Activated T-cell treated with anti-CD3 and anti-CD28 coated beads for 24 hours (primary cell): Measurements from ENCODE around the gene BCAS2.

Source experiments
- DNase-seq: peaks from one replicate; pipeline ENCODE4 v3.0.0-alpha.2; 2020; ENCODE audit warnings: low read depth

The BCAS2 gene

DNA sequence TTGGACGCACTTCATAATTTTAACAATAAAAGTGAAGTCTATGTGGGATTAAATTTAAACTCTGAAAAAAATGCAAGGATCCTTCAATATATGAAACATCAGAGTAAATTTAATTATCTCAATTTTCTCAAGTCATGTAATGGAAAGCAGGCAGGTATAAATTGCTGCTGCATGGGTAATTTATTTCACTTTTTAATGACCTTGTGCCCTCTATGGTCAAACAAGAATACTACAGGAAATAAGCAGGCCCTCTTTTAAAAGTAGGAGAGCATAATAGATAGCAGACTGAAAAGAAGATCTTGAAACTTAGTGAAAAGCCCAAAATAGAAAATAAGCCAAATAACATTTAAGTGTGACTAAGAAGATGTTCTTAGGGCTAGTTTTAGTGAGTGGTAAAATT lies 22.9 kb downstream of the BCAS2 start:
- DNase-seq, result no peak

DNA sequence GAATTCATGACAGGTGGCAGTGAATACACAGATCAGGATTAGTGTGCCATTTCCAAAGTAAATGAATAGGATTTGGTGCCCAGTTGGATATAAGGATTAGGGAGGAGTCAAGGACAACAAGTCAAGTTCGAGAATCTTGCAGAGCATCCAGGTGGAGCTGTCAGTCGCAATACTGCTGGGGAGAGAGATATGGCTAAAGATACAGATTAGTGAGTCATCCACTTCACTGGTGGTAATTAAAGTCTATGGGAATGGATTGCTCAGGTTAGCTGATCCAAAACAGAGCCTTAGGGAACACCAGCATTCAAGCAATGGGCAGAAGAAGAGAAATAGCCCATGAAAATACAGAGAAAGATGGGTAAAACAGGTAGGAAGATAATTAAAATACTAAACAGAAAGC lies 26.8 kb downstream of the BCAS2 start:
- no peak for DNase-seq

DNA sequence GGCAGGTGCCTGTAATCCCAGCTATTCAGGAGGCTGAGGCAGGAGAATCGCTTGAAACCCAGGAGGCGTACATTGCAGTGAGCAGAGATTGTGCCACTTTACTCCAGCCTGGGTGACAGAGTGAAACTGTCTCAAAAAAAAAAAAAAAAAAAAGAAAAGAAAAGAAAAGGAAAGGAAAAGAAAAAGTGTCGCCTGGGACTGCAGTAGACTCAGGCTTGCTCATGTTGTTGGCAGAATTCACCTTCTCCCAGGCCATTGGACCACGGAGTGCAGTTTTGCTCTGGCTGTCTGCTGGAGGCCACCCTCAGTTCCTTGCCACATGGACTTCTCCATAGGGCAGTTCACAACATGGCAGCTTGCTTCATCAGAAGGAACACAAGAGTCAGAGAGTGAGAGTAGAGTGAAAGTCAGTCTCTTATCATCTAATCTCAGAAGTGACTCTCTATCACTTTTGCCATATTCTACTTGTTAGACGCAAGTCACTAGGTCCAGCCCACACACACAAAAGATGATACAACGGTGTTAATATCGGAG lies 29.2 kb downstream of the BCAS2 start:
- no peak for DNase-seq

DNA sequence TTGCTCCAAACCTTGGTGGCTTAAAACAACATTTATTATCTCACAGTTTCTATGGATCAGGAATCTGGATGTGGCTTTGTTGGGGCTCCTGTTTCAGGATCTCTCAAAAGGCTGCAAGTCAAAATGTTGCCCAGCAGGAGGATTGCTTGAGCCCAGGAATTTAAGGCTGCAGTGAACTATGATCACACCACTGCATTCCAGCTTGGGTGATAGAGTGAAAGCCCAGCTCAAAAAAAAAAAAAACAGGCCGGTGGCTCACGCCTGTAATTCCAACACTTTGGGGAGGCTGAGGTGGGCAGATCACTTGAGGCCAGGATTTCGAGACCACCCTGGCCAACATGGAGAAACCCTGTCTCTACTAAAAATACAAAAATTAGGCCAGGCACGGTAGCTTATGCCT lies 30.0 kb downstream of the BCAS2 start:
- no peak for DNase-seq

DNA sequence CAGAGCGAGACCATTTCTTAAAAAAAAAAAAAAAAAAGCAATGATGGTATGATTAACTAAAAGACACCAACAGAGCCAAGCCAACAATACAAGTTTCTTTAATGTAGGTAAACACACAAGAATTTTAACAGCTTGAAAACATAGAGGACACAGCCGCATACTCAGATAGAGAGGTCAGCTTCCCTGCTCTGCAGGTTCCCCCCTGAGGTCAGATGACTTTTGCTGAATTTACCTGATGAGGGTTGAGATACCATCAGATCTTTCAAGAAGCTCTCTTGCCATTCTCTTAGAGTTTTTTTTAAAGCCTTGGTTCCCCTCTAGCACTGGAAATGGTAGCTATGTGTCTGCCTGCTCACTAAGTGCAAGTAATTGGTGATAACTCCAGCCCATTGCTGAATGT lies 31.1 kb downstream of the BCAS2 start:
- DNase-seq, result no peak

DNA sequence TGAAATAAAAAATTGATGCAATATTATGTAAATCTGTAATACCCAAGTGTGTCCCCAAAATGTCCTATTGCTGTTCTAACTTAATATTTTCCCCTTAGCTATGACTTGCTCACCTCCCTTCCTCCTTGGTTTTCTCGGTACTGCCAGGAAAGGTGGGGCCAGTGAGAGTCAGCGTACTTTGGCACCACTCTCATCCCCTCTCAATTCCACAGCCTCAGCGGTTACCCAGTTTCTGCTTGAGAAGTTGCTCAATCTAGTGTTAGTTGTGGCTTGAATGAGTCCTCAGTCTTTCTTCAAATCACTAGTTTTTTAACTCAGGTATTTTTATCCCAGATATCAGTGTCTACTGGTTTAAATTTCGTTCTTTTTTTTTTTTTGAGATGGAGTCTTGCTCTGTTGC lies 32.3 kb downstream of the BCAS2 start:
- DNase-seq, result no peak

DNA sequence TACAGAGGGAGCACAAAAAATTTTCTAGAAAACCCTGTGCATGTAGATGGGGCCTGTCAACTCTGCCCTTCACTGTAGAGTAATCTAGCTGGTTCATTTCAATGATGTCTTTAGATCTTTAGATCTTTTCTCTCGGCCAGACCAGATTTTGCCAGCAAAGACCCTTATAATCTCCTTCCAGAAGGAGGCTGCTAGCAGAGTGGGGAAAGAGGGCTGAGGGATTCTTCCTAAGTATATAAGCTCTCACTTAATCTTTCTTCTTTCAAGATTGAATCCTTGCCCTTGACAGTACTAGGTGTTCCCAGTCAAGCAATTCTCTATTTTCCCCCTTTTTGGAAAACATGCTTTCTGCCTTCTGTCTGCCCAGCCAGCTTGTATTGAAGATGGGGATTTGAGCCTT lies 34.3 kb downstream of the BCAS2 start:
- no peak for DNase-seq

DNA sequence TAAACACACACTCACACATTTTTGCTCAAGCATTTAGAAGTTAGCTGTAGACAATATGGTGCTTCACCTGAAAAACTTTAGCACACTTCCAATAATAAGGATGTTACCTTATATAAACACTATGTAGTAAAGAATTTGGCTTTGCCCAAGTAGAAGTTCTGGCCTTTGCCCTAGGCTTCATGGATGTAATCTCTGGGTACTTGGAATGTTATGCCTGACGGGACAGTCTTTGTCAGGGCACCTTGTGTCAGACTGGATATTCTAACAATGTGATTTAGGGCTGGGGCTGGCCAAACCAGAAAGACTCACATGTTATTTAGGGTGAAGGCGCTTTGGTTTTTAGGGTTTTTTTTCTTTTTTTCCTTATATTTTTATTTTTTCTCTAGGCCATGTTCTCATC lies 35.6 kb downstream of the BCAS2 start:
- DNase-seq, result no peak

DNA sequence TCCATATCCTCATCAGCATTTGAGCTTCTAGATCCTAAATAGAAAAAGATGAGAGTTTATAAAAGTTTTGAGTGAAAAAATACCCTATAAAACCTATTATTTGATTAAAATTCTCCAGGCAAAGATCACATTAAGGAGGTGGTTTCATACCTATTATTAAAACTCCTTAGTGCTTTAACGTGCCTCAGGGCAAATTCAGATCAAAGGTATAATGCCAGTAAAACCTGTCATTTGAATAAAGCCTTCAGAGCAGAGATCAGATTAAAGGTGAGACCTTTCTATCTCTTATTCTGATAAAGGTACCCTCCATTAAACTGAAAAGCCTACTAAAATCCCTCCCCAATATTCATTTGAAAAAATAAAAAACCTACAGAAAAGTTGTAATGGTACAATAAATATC lies 36.1 kb downstream of the BCAS2 start:
- DNase-seq, result no peak

DNA sequence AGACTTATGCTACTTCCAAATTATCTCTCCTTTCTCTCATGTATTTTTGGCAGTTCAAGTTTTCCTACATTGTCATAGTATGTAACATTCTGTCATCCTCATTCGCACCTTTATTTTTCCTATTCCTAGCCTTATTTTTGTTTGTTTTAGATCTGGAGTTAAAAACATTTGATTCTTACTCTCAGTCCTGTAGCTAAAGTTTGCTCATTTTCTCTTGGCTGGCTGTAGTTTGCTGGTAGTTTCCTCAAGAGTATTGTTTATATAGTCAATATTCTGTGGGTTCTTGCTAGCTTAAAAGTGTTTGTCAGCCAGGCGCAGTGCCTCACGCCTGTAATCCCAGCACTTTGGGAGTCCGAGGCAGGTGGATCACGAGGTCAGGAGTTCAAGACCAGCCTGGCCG lies 40.6 kb downstream of the BCAS2 start:
- no peak for DNase-seq

DNA sequence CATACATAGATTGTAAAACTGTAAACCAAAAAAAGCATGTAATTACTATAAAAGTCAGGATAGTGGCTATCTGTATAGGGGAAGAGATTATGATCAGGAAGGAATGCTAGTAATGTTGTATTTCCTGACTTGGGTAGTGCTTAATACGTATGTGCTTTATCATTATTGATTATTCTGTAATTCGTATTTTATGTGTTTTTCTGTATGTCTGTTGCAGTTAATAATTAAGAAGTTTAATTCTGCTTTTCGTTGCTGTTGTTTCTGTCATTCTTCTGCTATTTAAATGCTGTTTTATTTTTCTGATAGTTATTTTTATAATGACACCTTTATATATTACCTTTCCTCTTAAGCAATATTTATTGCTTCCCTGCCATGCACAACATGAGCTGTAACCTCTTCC lies 41.1 kb downstream of the BCAS2 start:
- no peak for DNase-seq

DNA sequence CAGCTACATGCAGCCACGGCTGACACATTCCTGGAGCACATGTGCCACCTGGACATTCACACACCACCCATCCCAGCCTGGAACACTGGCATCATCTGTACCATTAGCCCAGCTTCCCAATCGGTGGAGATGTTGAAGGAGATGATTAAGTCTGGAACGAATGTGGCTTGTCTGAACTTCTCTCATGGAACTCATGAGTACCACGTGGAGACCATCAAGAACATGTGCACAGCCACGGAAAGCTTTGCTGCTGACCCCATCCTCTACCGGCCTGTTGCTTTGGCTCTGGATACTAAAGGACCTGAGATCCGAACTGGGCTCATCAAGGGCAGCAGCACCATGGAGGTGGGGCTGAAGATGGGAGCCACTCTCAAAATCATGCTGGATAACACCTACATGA lies 45.4 kb downstream of the BCAS2 start:
- no peak for DNase-seq

DNA sequence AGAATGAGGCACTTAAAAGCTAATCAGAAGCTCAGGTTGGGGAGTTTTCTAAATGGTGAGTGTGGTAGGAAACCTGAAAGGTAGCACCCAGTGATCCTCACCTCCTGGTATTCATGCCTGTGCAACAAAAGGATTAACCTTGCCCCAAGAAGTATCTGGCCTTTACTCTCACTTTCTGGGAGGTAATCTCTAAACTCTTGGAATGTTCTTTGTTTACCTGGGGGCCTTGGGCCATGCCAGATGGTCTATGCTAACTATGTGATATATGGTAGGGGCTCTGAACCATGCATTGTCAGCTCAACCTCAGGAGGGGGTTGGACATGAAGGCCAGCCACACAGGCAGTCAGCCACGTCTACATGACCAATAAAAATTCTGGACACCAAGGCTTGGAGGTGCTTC lies 46.0 kb downstream of the BCAS2 start:
- DNase-seq, result no peak

DNA sequence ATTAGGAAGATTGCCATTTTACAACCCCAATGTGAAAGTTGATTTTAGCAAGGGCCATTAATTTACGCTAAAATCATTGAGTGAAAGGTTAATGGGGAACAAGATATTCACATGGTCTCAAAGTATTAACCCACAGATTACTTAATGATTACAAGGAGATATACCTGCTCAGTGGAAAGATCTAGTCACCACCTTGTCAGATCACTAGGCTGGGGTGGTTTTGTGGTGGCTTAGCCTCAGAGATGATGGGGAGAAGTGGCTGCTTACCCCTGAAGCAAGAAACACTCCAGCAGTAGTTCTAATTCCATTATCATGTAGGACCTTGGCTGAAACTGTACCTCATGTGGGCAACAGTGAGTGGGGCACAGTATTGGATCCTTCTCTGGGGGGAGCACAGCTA lies 50.3 kb downstream of the BCAS2 start:
- no peak for DNase-seq

DNA sequence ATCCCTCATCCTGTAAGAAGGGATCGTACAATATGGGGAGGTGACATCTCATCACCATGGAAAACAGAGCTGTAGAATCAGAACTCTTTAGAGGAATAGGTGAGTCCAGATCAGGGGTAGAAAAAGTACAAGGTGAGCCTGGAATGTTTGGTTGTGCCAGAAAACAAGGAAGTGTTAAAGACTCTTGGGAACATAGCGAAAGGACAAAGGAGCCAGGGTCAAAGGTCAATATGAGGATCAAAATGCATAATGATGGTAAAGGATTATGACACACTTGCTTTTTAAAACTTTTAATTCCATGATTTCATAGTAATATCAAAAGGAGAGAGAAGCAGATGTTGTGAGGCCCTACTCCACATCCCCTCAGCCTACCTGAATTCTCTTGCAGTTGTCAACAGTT lies 51.2 kb downstream of the BCAS2 start:
- DNase-seq, result no peak

DNA sequence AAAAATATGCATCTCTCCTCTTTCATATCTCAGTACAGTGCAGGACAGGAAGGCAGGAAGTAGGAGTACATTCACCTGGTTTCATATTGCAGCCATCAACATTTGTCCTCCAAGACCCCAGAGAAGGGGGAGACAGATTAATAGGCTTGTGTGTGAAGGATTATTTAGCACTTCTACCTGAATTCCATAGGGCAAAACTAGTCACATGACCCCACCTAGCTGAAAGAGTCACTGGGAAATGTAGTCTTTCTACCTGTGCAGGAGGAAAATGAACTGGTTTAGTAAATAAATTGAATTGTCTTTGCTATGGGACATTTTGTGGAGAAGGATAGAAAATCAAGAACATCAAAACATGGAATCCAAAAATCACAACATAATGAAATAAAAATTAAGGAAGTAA lies 56.5 kb downstream of the BCAS2 start:
- no peak for DNase-seq

DNA sequence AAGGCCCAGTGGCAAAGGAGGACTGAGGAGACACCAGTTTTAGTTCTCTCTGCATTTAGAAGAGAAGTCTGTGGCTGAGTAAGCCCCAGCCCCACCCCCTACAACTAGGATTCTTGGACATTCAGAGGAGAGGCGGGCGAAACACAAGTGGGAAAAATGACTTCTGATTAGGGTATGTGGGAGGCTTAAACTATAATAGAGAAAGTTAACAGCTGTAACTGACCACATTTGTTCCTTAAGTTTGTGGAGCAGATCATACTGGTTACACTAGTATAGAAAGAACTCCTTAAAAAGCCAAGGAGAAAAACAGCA lies 59.2 kb downstream of the BCAS2 start:
- no peak for DNase-seq

DNA sequence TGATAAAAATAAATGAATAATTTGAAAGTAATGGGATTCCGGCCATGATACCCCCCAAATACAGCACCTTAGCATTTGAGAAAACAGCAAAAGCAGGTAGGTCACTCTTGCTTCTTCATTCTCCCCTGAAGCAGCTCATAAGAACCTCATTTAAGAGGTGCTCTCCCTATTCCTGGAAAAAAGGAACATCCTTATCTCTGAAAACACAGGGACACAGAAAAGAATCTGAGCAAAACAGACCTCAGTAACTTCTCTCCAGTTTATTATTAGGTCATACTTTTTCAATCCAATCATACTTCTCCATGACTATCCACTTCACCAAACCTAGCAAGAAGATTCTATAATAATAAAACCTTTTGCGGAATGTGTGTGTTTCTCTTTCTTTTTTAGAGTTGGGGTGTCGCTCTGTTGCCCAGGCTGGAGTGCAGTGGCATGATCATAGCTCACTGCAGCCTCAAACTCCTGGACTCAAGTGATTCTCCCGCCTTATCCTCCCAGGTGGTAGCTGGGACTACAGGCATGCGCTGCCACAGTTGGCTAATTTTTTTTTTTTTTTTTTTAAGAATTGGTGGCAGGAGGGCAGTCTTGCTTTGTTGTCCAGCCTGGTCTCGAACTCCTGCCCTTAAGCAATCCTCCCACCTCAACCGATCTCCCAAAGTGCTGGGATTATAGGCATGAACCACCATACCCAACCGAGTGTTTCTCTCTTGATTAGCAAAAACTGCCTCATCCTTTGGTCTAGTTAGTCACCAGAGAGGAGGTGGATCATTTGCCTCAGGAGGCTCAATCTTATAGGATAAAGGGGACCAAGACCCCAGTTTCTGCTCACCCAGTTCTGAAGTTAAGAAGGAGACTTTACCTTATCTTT lies 59.8 kb downstream of the BCAS2 start:
- no peak for DNase-seq
